GM10847 (cell line): ENCODE measurements around the gene PVALEF.

ENCODE experiments used
- POLR2A ChIP-seq: IDR thresholded peaks from 2 replicates; pipeline ENCODE4 v1.6.1; 2011; ENCODE audit not compliant: insufficient read length; ENCODE audit errors: extremely low read depth

The PVALEF gene

DNA sequence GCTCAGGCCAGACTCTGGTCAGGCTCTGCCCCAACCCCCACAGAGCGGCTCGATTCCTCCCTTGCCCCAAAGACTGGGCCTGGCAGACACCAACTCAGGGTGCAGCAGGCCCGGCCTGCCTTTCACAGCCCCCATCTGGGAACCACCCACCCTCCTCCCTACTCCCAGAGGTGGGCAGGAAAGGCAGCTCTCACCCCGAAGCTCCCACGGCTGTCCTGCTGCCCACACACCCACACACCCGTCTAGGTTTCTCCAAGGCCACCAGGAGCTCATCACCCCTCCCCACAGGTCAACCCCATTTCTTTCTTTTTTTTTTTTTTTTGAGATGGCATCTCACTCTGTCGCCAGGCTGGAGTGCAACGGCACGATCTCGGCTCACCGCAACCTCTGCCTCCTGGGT is 53.7 kb downstream of the PVALEF start:
- TF ChIP-seq POLR2A: no peak

- no peak for TF ChIP-seq POLR2A
Measured at GRCh38 chr17:81219476-81220180, 54.3 kb downstream of the PVALEF start.

- TF ChIP-seq POLR2A: no peak
Measured at GRCh38 chr17:81221371-81221841, 56.1 kb downstream of the PVALEF start.

DNA sequence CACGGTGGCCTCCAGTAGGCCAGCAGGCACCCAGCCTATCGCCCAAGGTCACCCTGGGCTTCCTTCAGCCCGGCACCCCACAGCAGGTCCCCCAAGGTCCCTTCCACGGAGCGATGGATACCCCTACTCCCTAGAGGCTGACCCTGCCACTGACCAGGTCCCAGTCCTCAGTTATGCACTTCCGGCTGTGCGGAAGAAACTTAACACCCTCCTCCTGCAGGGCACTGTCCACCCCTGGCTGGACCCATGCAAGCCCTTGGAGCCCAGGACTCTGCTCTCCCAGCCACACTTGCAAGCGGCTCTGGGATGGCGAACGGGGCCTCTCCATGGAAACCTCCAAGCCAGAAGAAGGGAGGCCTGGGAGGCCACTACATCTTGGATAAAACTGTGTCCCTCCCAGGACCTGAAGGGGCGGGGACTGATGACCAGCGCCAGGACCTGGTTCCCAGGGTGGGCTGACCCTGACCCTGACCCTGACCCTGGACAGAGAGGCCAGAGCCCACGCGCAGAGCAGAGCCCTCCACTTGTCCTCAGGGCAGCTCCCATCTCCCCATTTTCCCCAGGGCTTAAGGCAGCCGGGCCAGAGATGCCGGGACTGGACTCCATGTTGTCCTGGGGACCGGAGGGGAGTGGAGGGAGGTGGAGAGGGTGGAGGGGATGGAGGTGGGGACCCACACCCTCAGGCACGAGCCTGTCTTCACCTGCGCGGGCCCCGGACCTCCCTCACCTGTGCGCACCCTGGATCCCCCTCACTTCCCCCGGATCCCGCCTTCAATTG is 56.7 kb downstream of the PVALEF start:
- no peak for TF ChIP-seq POLR2A

GRCh38 chr17:81222620-81222905 is 57.3 kb downstream of the PVALEF start:
- no peak for TF ChIP-seq POLR2A

DNA sequence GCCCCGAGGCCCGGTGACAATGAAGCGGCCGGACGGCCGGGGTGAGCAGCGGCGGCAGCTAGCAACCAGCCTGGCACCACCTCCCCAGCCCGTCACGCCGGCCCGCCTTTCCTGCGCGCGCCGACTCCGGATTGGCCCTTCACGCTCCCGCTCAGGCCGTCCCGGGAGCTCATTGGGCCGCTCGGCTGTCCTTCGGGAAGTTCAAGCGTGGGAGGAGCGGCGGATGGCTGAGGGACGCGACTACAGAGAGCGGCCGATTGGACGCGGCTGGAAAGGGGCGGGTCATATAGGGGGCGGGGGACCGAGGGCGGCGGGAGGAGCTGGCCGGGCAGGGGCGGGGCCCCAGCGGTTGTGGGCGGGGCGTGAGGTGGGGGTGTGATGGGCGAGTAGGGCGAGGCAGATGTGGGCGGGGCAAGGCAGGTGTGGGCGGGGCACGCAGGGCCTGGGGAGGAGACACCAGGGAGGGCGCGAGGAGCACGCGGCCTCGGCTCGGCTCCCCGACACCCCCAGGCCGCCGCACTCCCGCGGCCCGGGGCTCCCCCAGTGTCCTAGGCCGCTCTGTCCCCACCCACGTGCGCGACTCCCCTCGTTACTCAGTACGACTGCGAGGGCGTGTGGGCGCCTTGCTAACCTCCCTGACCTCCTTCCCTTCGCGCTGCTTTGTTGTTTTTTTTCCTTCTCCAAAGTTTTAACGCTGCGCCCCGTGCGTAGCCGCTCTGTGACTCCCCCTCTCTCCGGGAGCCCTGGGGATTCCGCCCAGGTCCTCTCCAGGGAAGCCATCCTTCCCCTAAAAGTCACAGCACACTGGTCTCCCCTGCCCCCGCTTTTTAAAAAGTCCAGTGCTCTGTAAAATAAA is 57.8 kb downstream of the PVALEF start, which contains the start of gene CEP131:
Gene CEP131, minus strand, starts transcription at position 60 of the 856 bp plus-strand sequence. CDS start 2,909 bp downstream, outside the sequence.
- peak; percentile 36 for TF ChIP-seq POLR2A

- no peak for TF ChIP-seq POLR2A
Measured at GRCh38 chr17:81223762-81224130, 58.4 kb downstream of the PVALEF start.

DNA sequence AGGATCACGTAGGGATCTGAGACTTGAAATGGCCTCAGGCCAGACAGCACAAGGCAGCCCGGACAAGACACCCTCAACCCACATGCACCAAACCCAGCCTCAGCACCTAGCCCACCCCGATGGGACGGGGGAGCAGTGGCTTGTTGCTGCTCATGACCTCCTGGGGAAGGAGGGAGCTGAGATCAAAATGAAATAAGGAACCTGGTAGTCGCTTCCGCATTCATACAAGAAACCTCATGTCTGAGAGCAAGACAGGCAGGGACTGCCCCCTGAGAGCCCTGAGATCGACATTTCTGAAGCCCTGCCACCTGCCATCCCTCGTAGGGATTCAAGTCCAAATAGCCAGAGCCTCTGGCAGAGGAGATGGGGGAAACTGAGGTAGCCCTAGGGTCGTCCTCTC is 63.1 kb downstream of the PVALEF start:
- no peak for TF ChIP-seq POLR2A

GRCh38 chr17:81228834-81229665 is 63.7 kb downstream of the PVALEF start:
- no peak for TF ChIP-seq POLR2A

- TF ChIP-seq POLR2A: no peak
Measured at GRCh38 chr17:81229666-81229920, 64.3 kb downstream of the PVALEF start.

GRCh38 chr17:81230043-81230820 is 64.9 kb downstream of the PVALEF start:
- TF ChIP-seq POLR2A: no peak

- no peak for TF ChIP-seq POLR2A
Measured at GRCh38 chr17:81231121-81231645, 65.9 kb downstream of the PVALEF start.

DNA sequence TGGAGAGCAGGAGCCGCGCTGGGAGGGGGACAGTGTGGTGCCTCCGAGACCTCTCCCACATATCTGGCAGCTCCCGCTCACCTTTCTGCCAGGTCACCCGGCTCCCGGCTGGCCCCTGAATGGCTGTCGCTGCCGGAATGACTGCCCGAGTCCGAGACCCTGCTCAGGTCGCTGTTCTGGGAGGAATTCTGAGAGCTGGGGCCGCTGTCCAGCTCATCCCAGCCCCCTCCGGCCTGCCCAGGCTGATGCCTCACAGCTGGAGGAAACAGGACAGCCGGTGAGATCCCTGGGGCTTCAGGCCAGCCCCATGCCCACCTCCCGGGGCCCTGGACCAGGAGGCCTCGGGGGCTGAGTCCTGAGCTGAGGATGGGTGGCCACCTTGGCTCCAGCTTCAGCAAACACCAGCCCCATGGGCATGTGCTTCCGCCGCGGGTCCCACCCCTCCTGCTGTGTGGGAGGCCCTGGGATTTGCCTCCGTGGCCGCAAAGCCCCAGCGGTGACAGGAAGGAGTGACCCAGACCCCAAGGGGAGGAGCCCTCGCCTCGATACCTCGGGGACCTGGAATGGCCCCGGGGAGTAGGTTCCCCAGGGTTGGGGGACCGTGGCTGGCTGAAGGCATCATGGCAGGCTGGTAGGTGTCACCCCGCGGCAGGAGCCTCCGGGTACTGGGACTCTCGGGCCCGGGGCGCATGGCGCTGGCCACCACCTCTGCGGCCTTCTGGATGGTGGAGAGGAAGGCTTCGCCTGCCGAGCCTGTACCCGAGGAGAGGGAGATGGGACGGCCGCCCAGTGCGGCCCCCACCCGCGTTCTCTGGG is 66.7 kb downstream of the PVALEF start:
- no peak for TF ChIP-seq POLR2A
